ENCODE results near the gene LRRC41. TPM values are rescaled to one million over a fixed set of nuclear protein-coding genes. Genes with fewer than 3 reads are reported as not detected.
A peak's percentile ranks its signal among the peaks of the same experiment; 100 is the strongest.

LRRC41 gene
- total and polyA plus RNA-seq, 2 of the 13 experiments (the other 11 are each of a cell fraction or from before 2014, with no cell fraction given): 48.1 to 53.6 TPM

DNA sequence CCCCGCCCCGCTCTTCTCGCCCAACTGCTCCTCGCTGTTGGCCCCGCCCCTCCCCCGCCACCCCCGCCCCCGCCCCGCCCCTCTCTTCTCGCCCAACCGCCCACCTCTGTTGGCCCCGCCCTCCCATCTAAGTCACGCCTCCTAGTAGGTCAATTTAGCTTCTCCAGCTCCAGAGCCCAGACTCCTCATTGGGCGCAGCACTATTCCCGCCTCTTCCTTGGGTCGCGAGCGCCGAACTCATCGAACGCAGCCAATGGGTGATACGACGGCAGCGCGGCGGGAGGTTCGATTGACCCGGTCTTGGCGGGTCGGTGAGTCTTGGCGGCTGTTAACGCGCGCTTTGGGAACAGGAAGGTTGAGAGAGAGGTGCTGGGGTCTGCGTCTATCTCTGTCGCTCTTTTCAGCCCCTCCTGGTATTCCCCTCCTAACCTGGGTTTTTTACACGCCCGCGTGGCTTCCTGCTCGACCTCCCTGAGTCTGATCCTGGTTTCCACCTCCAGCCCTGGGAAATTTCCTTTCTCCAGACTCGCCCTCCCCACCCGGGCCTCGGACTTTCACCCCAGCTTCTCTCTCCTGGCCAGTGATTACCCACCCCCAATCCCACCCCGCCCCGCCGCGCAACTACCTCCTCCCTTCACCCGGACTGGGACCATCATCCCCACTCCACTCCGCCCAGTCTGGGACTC is 55.8 kb downstream of the LRRC41 start, which contains the start of gene RAD54L (continued):
- TF ChIP-seq ZNF776 (CRISPR knock-in tag; IDR thresholded peaks at IDR 0.05) (peak; percentile 58; the same call in 1 of the 2 replicates), SRSF1 (optimal IDR thresholded peaks at IDR 0.05; ENCODE audit: low read depth, low read length) (peak; percentile 71), ZNF235 (CRISPR knock-in tag; IDR thresholded peaks at IDR 0.05; ENCODE audit: borderline replicate concordance) (peak; percentile 77; the same call in 1 of the 2 replicates), FOXO1 (CRISPR knock-in tag; IDR thresholded peaks at IDR 0.05) (peak; percentile 51), HDAC2 (CRISPR knock-in tag; IDR thresholded peaks at IDR 0.05) (peak; percentile 78), ZNF468 (CRISPR knock-in tag; IDR thresholded peaks at IDR 0.05) (0 out of 2 replicates have a peak, but pooled peaks have one; percentile 52), GATAD1 (CRISPR knock-in tag; IDR thresholded peaks at IDR 0.05) (peak; percentile 97), THRA (CRISPR knock-in tag; IDR thresholded peaks at IDR 0.05; ENCODE audit: borderline replicate concordance) (peak; percentile 18; the same call in 1 of the 2 replicates), GABPA (IDR thresholded peaks at IDR 0.05; ENCODE audit: low read depth, low read length) (peak; percentile 73), GABPA (CRISPR knock-in tag; IDR thresholded peaks at IDR 0.05; ENCODE audit: low read depth) (peak; percentile 91), ZFP1 (CRISPR knock-in tag; IDR thresholded peaks at IDR 0.05) (0 out of 2 replicates have a peak, but pooled peaks have one; percentile 15), ZNF749 (CRISPR knock-in tag; IDR thresholded peaks at IDR 0.05; ENCODE audit: borderline replicate concordance) (peak; percentile 95), RARA (CRISPR knock-in tag; IDR thresholded peaks at IDR 0.05) (peak; percentile 11; the same call in 1 of the 2 replicates), SAP130 (CRISPR knock-in tag; IDR thresholded peaks at IDR 0.05; ENCODE audit: low read depth) (peak; percentile 100), SRF (IDR thresholded peaks at IDR 0.05; ENCODE audit: low read depth, low read length) (peak; percentile 96), ZNF878 (CRISPR knock-in tag; IDR thresholded peaks at IDR 0.05) (peak; percentile 97), ADNP (CRISPR knock-in tag; IDR thresholded peaks at IDR 0.05) (no peak), ZNF441 (CRISPR knock-in tag; IDR thresholded peaks at IDR 0.05; ENCODE audit: borderline replicate concordance) (no peak), MEIS2 (CRISPR knock-in tag; IDR thresholded peaks at IDR 0.05) (0 out of 2 replicates have a peak, but pooled peaks have one; percentile 51), ZNF850 (CRISPR knock-in tag; conservative IDR thresholded peaks at IDR 0.05) (no peak), ZGPAT (CRISPR knock-in tag; IDR thresholded peaks at IDR 0.05) (peak; percentile 80), SNAPC2 (CRISPR knock-in tag; IDR thresholded peaks at IDR 0.05) (peak; percentile 75; the same call in 1 of the 2 replicates)
- TF ChIP-seq, protein P1, sequence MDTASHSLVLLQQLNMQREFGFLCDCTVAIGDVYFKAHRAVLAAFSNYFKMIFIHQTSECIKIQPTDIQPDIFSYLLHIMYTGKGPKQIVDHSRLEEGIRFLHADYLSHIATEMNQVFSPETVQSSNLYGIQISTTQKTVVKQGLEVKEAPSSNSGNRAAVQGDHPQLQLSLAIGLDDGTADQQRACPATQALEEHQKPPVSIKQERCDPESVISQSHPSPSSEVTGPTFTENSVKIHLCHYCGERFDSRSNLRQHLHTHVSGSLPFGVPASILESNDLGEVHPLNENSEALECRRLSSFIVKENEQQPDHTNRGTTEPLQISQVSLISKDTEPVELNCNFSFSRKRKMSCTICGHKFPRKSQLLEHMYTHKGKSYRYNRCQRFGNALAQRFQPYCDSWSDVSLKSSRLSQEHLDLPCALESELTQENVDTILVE (CRISPR knock-in tag; IDR thresholded peaks at IDR 0.05): peak; percentile 69; the same call in 1 of the 2 replicates
- TF ChIP-seq, protein P2, sequence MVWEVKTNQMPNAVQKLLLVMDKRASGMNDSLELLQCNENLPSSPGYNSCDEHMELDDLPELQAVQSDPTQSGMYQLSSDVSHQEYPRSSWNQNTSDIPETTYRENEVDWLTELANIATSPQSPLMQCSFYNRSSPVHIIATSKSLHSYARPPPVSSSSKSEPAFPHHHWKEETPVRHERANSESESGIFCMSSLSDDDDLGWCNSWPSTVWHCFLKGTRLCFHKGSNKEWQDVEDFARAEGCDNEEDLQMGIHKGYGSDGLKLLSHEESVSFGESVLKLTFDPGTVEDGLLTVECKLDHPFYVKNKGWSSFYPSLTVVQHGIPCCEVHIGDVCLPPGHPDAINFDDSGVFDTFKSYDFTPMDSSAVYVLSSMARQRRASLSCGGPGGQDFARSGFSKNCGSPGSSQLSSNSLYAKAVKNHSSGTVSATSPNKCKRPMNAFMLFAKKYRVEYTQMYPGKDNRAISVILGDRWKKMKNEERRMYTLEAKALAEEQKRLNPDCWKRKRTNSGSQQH (CRISPR knock-in tag; IDR thresholded peaks at IDR 0.05; ENCODE audit: low read depth): peak; percentile 97
- TF ChIP-seq, protein P3, sequence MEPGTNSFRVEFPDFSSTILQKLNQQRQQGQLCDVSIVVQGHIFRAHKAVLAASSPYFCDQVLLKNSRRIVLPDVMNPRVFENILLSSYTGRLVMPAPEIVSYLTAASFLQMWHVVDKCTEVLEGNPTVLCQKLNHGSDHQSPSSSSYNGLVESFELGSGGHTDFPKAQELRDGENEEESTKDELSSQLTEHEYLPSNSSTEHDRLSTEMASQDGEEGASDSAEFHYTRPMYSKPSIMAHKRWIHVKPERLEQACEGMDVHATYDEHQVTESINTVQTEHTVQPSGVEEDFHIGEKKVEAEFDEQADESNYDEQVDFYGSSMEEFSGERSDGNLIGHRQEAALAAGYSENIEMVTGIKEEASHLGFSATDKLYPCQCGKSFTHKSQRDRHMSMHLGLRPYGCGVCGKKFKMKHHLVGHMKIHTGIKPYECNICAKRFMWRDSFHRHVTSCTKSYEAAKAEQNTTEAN (CRISPR knock-in tag; conservative IDR thresholded peaks at IDR 0.05): 0 out of 2 replicates have a peak, but pooled peaks have one; percentile 17
